ENCODE measurements around the gene AREL1.

AREL1 gene

GRCh38 chr14:74711651-74712050 lies 1.2 kb downstream of the AREL1 start:
- Histone ChIP-seq H3K9ac (ENCODE audit: insufficient read length, low read depth) (no peak overlapping the region), H3K36me3 (ENCODE audit: insufficient read depth, insufficient read length, low read length) (peaks cover 20% of the 10 kb centered on the region), H3K4me3 (ENCODE audit: insufficient read length, low read depth) (no peak overlapping the region), H3K27me3 (ENCODE audit: insufficient read depth, insufficient read length) (no peaks in the 10 kb centered on the region), H3K9me3 (ENCODE audit: insufficient read depth, low read length) (no peaks in the 10 kb centered on the region), H3K4me1 (ENCODE audit: insufficient read depth, insufficient read length) (no peaks in the 10 kb centered on the region)
- no peak for DNase-seq (ENCODE audit: low read depth, low spot score)
- TF ChIP-seq YY1 (IDR thresholded peaks at IDR 0.05; ENCODE audit: insufficient read depth, insufficient read length): no peak
- TF ChIP-seq SUZ12 (IDR thresholded peaks at IDR 0.05; ENCODE audit: extremely low read depth, insufficient read depth, insufficient read length): no peak

- Histone ChIP-seq H3K4me1 (ENCODE audit: insufficient read depth, insufficient read length) (no peaks in the 10 kb centered on the region), H3K27me3 (ENCODE audit: insufficient read depth, insufficient read length) (no peaks in the 10 kb centered on the region), H3K9me3 (ENCODE audit: insufficient read depth, low read length) (no peaks in the 10 kb centered on the region), H3K36me3 (ENCODE audit: insufficient read depth, insufficient read length, low read length) (peaks cover 8% of the 10 kb centered on the region), H3K4me3 (ENCODE audit: insufficient read length, low read depth) (no peak overlapping the region), H3K9ac (ENCODE audit: insufficient read length, low read depth) (no peak overlapping the region)
- no peak for DNase-seq (ENCODE audit: low read depth, low spot score)
- TF ChIP-seq SUZ12 (IDR thresholded peaks at IDR 0.05; ENCODE audit: extremely low read depth, insufficient read depth, insufficient read length) (no peak), YY1 (IDR thresholded peaks at IDR 0.05; ENCODE audit: insufficient read depth, insufficient read length) (no peak), ZNF274 (IDR thresholded peaks at IDR 0.05; ENCODE audit: low read depth, low read length) (no peak)
Measured at GRCh38 chr14:74710480-74710879, 2.4 kb downstream of the AREL1 start.

GRCh38 chr14:74705613-74706500 lies 7.0 kb downstream of the AREL1 start:
- peaks cover 2% of the 10 kb centered on the region for H3K36me3 ChIP-seq (ENCODE audit: insufficient read depth, insufficient read length, low read length)
- H3K27me3 ChIP-seq (ENCODE audit: insufficient read depth, insufficient read length): no peaks in the 10 kb centered on the region
- no peak overlapping the region for H3K4me3 ChIP-seq (ENCODE audit: insufficient read length, low read depth)
- TF ChIP-seq ZNF274 (IDR thresholded peaks at IDR 0.05; ENCODE audit: low read depth, low read length): no peak
- no peak for TF ChIP-seq SUZ12 (IDR thresholded peaks at IDR 0.05; ENCODE audit: extremely low read depth, insufficient read depth, insufficient read length)
- TF ChIP-seq YY1 (IDR thresholded peaks at IDR 0.05; ENCODE audit: insufficient read depth, insufficient read length): no peak
- no peaks in the 10 kb centered on the region for H3K4me1 ChIP-seq (ENCODE audit: insufficient read depth, insufficient read length)
- DNase-seq (ENCODE audit: low read depth, low spot score): no peak
- peaks cover 35% of the 10 kb centered on the region for H3K9me3 ChIP-seq (ENCODE audit: insufficient read depth, low read length)
- no peak overlapping the region for H3K9ac ChIP-seq (ENCODE audit: insufficient read length, low read depth)

GRCh38 chr14:74704656-74705055 lies 8.2 kb downstream of the AREL1 start:
- no peaks in the 10 kb centered on the region for H3K27me3 ChIP-seq (ENCODE audit: insufficient read depth, insufficient read length)
- H3K4me1 ChIP-seq (ENCODE audit: insufficient read depth, insufficient read length): no peaks in the 10 kb centered on the region
- H3K4me3 ChIP-seq (ENCODE audit: insufficient read length, low read depth): no peak overlapping the region
- DNase-seq (ENCODE audit: low read depth, low spot score): no peak
- TF ChIP-seq ZNF274 (IDR thresholded peaks at IDR 0.05; ENCODE audit: low read depth, low read length) (no peak), SUZ12 (IDR thresholded peaks at IDR 0.05; ENCODE audit: extremely low read depth, insufficient read depth, insufficient read length) (no peak), YY1 (IDR thresholded peaks at IDR 0.05; ENCODE audit: insufficient read depth, insufficient read length) (no peak)
- peaks cover 4% of the 10 kb centered on the region for H3K36me3 ChIP-seq (ENCODE audit: insufficient read depth, insufficient read length, low read length)
- H3K9ac ChIP-seq (ENCODE audit: insufficient read length, low read depth): no peak overlapping the region
- H3K9me3 ChIP-seq (ENCODE audit: insufficient read depth, low read length): peaks cover 37% of the 10 kb centered on the region

GRCh38 chr14:74703043-74703442 lies 9.8 kb downstream of the AREL1 start:
- H3K36me3 ChIP-seq (ENCODE audit: insufficient read depth, insufficient read length, low read length): peaks cover 10% of the 10 kb centered on the region
- H3K4me3 ChIP-seq (ENCODE audit: insufficient read length, low read depth): no peak overlapping the region
- peaks cover 37% of the 10 kb centered on the region for H3K9me3 ChIP-seq (ENCODE audit: insufficient read depth, low read length)
- H3K27me3 ChIP-seq (ENCODE audit: insufficient read depth, insufficient read length): no peaks in the 10 kb centered on the region
- H3K9ac ChIP-seq (ENCODE audit: insufficient read length, low read depth): no peak overlapping the region
- TF ChIP-seq SUZ12 (IDR thresholded peaks at IDR 0.05; ENCODE audit: extremely low read depth, insufficient read depth, insufficient read length): no peak
- TF ChIP-seq YY1 (IDR thresholded peaks at IDR 0.05; ENCODE audit: insufficient read depth, insufficient read length): no peak
- TF ChIP-seq ZNF274 (IDR thresholded peaks at IDR 0.05; ENCODE audit: low read depth, low read length): no peak
- DNase-seq (ENCODE audit: low read depth, low spot score): no peak
- no peaks in the 10 kb centered on the region for H3K4me1 ChIP-seq (ENCODE audit: insufficient read depth, insufficient read length)

- TF ChIP-seq SUZ12 (IDR thresholded peaks at IDR 0.05; ENCODE audit: extremely low read depth, insufficient read depth, insufficient read length): no peak
- no peak for TF ChIP-seq YY1 (IDR thresholded peaks at IDR 0.05; ENCODE audit: insufficient read depth, insufficient read length)
- no peak for TF ChIP-seq ZNF274 (IDR thresholded peaks at IDR 0.05; ENCODE audit: low read depth, low read length)
- H3K4me3 ChIP-seq (ENCODE audit: insufficient read length, low read depth): no peak overlapping the region
- DNase-seq (ENCODE audit: low read depth, low spot score): no peak
- H3K36me3 ChIP-seq (ENCODE audit: insufficient read depth, insufficient read length, low read length): peaks cover 14% of the 10 kb centered on the region
- no peaks in the 10 kb centered on the region for H3K27me3 ChIP-seq (ENCODE audit: insufficient read depth, insufficient read length)
- H3K9ac ChIP-seq (ENCODE audit: insufficient read length, low read depth): no peak overlapping the region
- no peaks in the 10 kb centered on the region for H3K4me1 ChIP-seq (ENCODE audit: insufficient read depth, insufficient read length)
- H3K9me3 ChIP-seq (ENCODE audit: insufficient read depth, low read length): peaks cover 37% of the 10 kb centered on the region
Measured at GRCh38 chr14:74702293-74702692, 10.6 kb downstream of the AREL1 start.

GRCh38 chr14:74698465-74698864 lies 14.4 kb downstream of the AREL1 start:
- Histone ChIP-seq H3K9ac (ENCODE audit: insufficient read length, low read depth) (no peak overlapping the region), H3K36me3 (ENCODE audit: insufficient read depth, insufficient read length, low read length) (peaks cover 16% of the 10 kb centered on the region)
- TF ChIP-seq ZNF274 (IDR thresholded peaks at IDR 0.05; ENCODE audit: low read depth, low read length) (no peak), SUZ12 (IDR thresholded peaks at IDR 0.05; ENCODE audit: extremely low read depth, insufficient read depth, insufficient read length) (no peak), YY1 (IDR thresholded peaks at IDR 0.05; ENCODE audit: insufficient read depth, insufficient read length) (no peak)

More at GRCh38 chr14:74698465-74698864, 14.4 kb downstream of the AREL1 start:
- DNase-seq (ENCODE audit: low read depth, low spot score): no peak
- Histone ChIP-seq H3K9me3 (ENCODE audit: insufficient read depth, low read length) (peaks cover 27% of the 10 kb centered on the region), H3K4me3 (ENCODE audit: insufficient read length, low read depth) (no peak overlapping the region), H3K27me3 (ENCODE audit: insufficient read depth, insufficient read length) (no peaks in the 10 kb centered on the region), H3K4me1 (ENCODE audit: insufficient read depth, insufficient read length) (no peaks in the 10 kb centered on the region)
